Smooth muscle cell (in vitro differentiated cells): ENCODE measurements around the gene MAGEA9. TPM values are rescaled to one million over a fixed set of nuclear protein-coding genes. Genes with fewer than 3 reads are reported as not detected.

ENCODE experiments used
- DNase-seq: peaks from one replicate; lab custom pipeline; 2025; ENCODE audit not compliant: unreplicated experiment; lab: John Stamatoyannopoulos, UW
- H2AFZ ChIP-seq: fragments of 200-600 bp; sonication (generic); 2 replicates; pipeline ENCODE4 v1.6.0; 2016; ENCODE audit warnings: antibody characterized with exemption, low read depth, mild to moderate bottlenecking
- H3F3A ChIP-seq: fragments of 200-600 bp; sonication (generic); 2 replicates; pipeline ENCODE4 v1.6.0; 2017; ENCODE audit warnings: antibody characterized with exemption, low read depth
- H3K27ac ChIP-seq: fragments of 200-600 bp; sonication (generic); 2 replicates; pipeline ENCODE4 v1.5.1; 2016; ENCODE audit warnings: low read depth, mild to moderate bottlenecking
- H3K27me3 ChIP-seq: fragments of 200-600 bp; sonication (generic); 2 replicates; pipeline ENCODE4 v1.6.1; 2016; ENCODE audit warnings: low read depth, mild to moderate bottlenecking
- H3K36me3 ChIP-seq: fragments of 200-600 bp; sonication (generic); 2 replicates; pipeline ENCODE4 v1.5.1; 2016; ENCODE audit warnings: low read depth
- H3K4me1 ChIP-seq: fragments of 200-600 bp; sonication (generic); 2 replicates; pipeline ENCODE4 v1.5.1; 2016; ENCODE audit warnings: low read depth
- H3K4me2 ChIP-seq: fragments of 200-600 bp; sonication (generic); 2 replicates; pipeline ENCODE4 v1.6.0; 2016; ENCODE audit warnings: mild to moderate bottlenecking
- H3K4me3 ChIP-seq: fragments of 200-600 bp; sonication (generic); 2 replicates; pipeline ENCODE4 v1.5.1; 2016; ENCODE audit warnings: mild to moderate bottlenecking
- H3K79me2 ChIP-seq: fragments of 200-600 bp; sonication (generic); 2 replicates; pipeline ENCODE4 v1.6.0; 2016; ENCODE audit warnings: low read depth, mild to moderate bottlenecking
- H3K9ac ChIP-seq: fragments of 200-600 bp; sonication (generic); 2 replicates; pipeline ENCODE4 v1.6.0; 2016; ENCODE audit warnings: low read depth
- H3K9me3 ChIP-seq: fragments of 200-600 bp; sonication (generic); replicated peaks from 2 replicates; pipeline ENCODE4 v1.5.1; 2016; ENCODE audit warnings: low read depth
- H4K20me1 ChIP-seq: fragments of 200-600 bp; sonication (generic); 2 replicates; pipeline ENCODE4 v1.6.0; 2016; ENCODE audit warnings: low read depth
- WGBS: methylation state at CpG from one replicate; pipeline ENCODE4 v1.1.7; 2016; ENCODE audit warnings: low lambda C conversion rate; 5-methylcytosine and 5-hydroxymethylcytosine counted together
- polyA plus RNA-seq: library from polyadenylated mRNA; unstranded; fragments of >200 nt; fragmentation: Nextera tagmentation; extraction: Ambion mirVana; gene quantifications from 2 replicates; pipeline ENCODE4 v1.2.1, GENCODE V29; 2016
- total RNA-seq: library from RNA; depleted of rRNA; stranded (reverse); fragments of >200 nt; gene quantifications from 2 replicates; pipeline ENCODE4 v1.2.3, GENCODE V29; 2014
- TF ChIP-seq, protein P1 (sequence below): fragments of 200-600 bp; sonication (generic); IDR thresholded peaks from 2 replicates; pipeline ENCODE4 v1.5.1; 2017; ENCODE audit warnings: borderline replicate concordance, mild to moderate bottlenecking, antibody characterized with exemption; ENCODE audit not compliant: insufficient read depth, poor library complexity, severe bottlenecking

Gene MAGEA9
- total and polyA plus RNA-seq, 2 experiments from 2014 or later = not detected

GRCh38 chrX:149799095-149799714, 17.5 kb downstream of the MAGEA9 start:
- Histone ChIP-seq H3K4me1 (no peaks in the 10 kb centered on the region), H3K36me3 (no peaks in the 10 kb centered on the region), H3K9ac (no peak overlapping the region), H3F3A (no peaks in the 10 kb centered on the region), H3K27me3 (no peaks in the 10 kb centered on the region), H3K79me2 (no peaks in the 10 kb centered on the region), H3K9me3 (no peaks in the 10 kb centered on the region), H2AFZ (no peak overlapping the region), H3K27ac (no peak overlapping the region), H4K20me1 (no peaks in the 10 kb centered on the region), H3K4me3 (no peak overlapping the region), H3K4me2 (no peak overlapping the region)
- TF ChIP-seq, protein P1, sequence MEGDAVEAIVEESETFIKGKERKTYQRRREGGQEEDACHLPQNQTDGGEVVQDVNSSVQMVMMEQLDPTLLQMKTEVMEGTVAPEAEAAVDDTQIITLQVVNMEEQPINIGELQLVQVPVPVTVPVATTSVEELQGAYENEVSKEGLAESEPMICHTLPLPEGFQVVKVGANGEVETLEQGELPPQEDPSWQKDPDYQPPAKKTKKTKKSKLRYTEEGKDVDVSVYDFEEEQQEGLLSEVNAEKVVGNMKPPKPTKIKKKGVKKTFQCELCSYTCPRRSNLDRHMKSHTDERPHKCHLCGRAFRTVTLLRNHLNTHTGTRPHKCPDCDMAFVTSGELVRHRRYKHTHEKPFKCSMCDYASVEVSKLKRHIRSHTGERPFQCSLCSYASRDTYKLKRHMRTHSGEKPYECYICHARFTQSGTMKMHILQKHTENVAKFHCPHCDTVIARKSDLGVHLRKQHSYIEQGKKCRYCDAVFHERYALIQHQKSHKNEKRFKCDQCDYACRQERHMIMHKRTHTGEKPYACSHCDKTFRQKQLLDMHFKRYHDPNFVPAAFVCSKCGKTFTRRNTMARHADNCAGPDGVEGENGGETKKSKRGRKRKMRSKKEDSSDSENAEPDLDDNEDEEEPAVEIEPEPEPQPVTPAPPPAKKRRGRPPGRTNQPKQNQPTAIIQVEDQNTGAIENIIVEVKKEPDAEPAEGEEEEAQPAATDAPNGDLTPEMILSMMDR = no peak
- DNase-seq = no peak
- 76% methylated on average over 6 of the region's 6 CpGs for WGBS

- Histone ChIP-seq H3K9me3 (no peaks in the 10 kb centered on the region), H3K27me3 (no peaks in the 10 kb centered on the region), H3F3A (no peaks in the 10 kb centered on the region), H3K79me2 (no peaks in the 10 kb centered on the region), H4K20me1 (no peaks in the 10 kb centered on the region), H3K4me3 (no peak overlapping the region), H3K27ac (no peak overlapping the region), H3K36me3 (no peaks in the 10 kb centered on the region), H3K4me2 (no peak overlapping the region), H3K9ac (no peak overlapping the region), H2AFZ (no peak overlapping the region), H3K4me1 (no peaks in the 10 kb centered on the region)
- TF ChIP-seq, protein P1 = no peak
- DNase-seq = no peak
- WGBS = 84% methylated on average over 3 of the region's 3 CpGs
Measured at GRCh38 chrX:149799938-149800337, 18.2 kb downstream of the MAGEA9 start.

DNA sequence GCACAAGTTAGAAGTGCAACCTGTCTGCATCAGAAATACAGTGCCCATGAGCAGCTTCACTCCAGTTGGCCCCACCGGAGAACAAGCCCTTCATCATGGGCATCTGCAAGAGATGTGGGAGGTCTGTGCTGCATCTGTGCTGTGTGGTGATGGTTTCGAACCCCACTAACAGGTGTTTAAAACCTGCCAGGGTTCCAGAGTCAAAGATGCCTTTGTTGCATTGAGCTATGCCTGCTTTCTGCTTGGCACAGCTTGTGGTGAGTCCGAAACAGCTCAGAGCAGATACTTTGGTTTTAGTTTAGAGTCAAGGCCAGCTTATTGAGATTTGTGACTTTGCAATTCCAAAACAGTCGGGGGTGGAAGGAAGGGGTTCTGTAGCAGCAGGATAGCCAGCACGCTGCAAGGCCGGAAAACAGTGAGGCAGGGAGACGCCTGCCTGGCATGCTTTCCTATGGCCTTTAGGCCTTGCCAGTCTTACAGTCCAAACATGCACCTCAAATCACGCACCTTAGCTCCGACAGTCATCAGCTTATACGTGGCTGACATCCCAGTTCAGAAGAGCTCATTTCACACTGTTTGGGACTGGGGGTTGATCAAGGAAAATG, 21.8 kb downstream of the MAGEA9 start:
- Histone ChIP-seq H3K27me3 (no peaks in the 10 kb centered on the region), H2AFZ (no peak overlapping the region), H3K36me3 (no peaks in the 10 kb centered on the region), H3K9me3 (no peaks in the 10 kb centered on the region), H4K20me1 (no peaks in the 10 kb centered on the region), H3K4me3 (no peak overlapping the region), H3K4me2 (no peak overlapping the region), H3K4me1 (no peaks in the 10 kb centered on the region), H3K9ac (no peak overlapping the region), H3K79me2 (no peaks in the 10 kb centered on the region), H3F3A (no peaks in the 10 kb centered on the region), H3K27ac (no peak overlapping the region)
- no peak for DNase-seq
- 89% methylated on average over 10 of the region's 10 CpGs for WGBS
- TF ChIP-seq, protein P1 = no peak

GRCh38 chrX:149804102-149804501, 22.4 kb downstream of the MAGEA9 start:
- WGBS = 72% methylated on average over 6 of the region's 6 CpGs
- Histone ChIP-seq H3F3A (no peaks in the 10 kb centered on the region), H3K36me3 (no peaks in the 10 kb centered on the region), H3K9ac (no peak overlapping the region), H4K20me1 (no peaks in the 10 kb centered on the region), H3K4me2 (no peak overlapping the region), H3K9me3 (no peaks in the 10 kb centered on the region), H3K4me3 (no peak overlapping the region), H3K27me3 (no peaks in the 10 kb centered on the region), H3K4me1 (no peaks in the 10 kb centered on the region), H3K27ac (no peak overlapping the region), H2AFZ (no peak overlapping the region), H3K79me2 (no peaks in the 10 kb centered on the region)
- no peak for DNase-seq
- TF ChIP-seq, protein P1 = no peak
